ENCODE measurements around the gene ARHGEF1. TPM values are rescaled to one million over a fixed set of nuclear protein-coding genes. Genes with fewer than 3 reads are reported as not detected.
"Not testable (repeated sequence)": the region's sequence is repeated elsewhere in the genome, so short reads cannot be mapped to it uniquely, and the experiment has no call there.

ARHGEF1 gene
- total RNA-seq, 1 experiment from 2014 or later = 142 TPM

- no peak overlapping the region for H3K4me3 ChIP-seq
- H3K27me3 ChIP-seq = peaks cover 22% of the 10 kb centered on the region
- H3K36me3 ChIP-seq = peaks cover 27% of the 10 kb centered on the region
- DNase-seq = no peak
- H3K9me3 ChIP-seq = no peaks in the 10 kb centered on the region
Measured at GRCh38 chr19:41907994-41908615, 25.1 kb downstream of the ARHGEF1 start.

GRCh38 chr19:41908724-41909464 is 25.9 kb downstream of the ARHGEF1 start:
- H3K36me3 ChIP-seq = peaks cover 19% of the 10 kb centered on the region
- no peaks in the 10 kb centered on the region for H3K9me3 ChIP-seq
- H3K4me3 ChIP-seq = no peak overlapping the region
- H3K27me3 ChIP-seq = peaks cover 29% of the 10 kb centered on the region
- DNase-seq = no peak

GRCh38 chr19:41909706-41910105 is 26.7 kb downstream of the ARHGEF1 start:
- Histone ChIP-seq H3K36me3 (peaks cover 11% of the 10 kb centered on the region), H3K4me3 (no peak overlapping the region), H3K9me3 (no peaks in the 10 kb centered on the region), H3K27me3 (peaks cover 33% of the 10 kb centered on the region)
- peak; percentile 23 for DNase-seq

- Histone ChIP-seq H3K36me3 (peaks cover 10% of the 10 kb centered on the region), H3K4me3 (no peak overlapping the region), H3K27me3 (peaks cover 37% of the 10 kb centered on the region), H3K9me3 (no peaks in the 10 kb centered on the region)
- no peak for DNase-seq
Measured at GRCh38 chr19:41910240-41910991, 27.4 kb downstream of the ARHGEF1 start.

- H3K27me3 ChIP-seq = peaks cover 43% of the 10 kb centered on the region
- H3K36me3 ChIP-seq = peaks cover 6% of the 10 kb centered on the region
- DNase-seq = no peak
- H3K4me3 ChIP-seq = no peak overlapping the region
- H3K9me3 ChIP-seq = no peaks in the 10 kb centered on the region
Measured at GRCh38 chr19:41910992-41911888, 28.3 kb downstream of the ARHGEF1 start.

- H3K36me3 ChIP-seq = peaks cover under 1% of the 10 kb centered on the region; the same call in 1 of the 2 replicates
- peaks cover 50% of the 10 kb centered on the region for H3K27me3 ChIP-seq
- no peak overlapping the region for H3K4me3 ChIP-seq
- no peak for DNase-seq
- no peaks in the 10 kb centered on the region for H3K9me3 ChIP-seq
Measured at GRCh38 chr19:41911889-41912731, 29.1 kb downstream of the ARHGEF1 start.

GRCh38 chr19:41912899-41913537 is 30.0 kb downstream of the ARHGEF1 start:
- H3K27me3 ChIP-seq = peaks cover 55% of the 10 kb centered on the region
- no peak for DNase-seq

GRCh38 chr19:41913538-41914423 is 30.8 kb downstream of the ARHGEF1 start:
- Histone ChIP-seq H3K9me3 (no peaks in the 10 kb centered on the region; the same call in 1 of the 2 replicates), H3K4me3 (no peak overlapping the region), H3K36me3 (no peaks in the 10 kb centered on the region), H3K27me3 (peaks cover 55% of the 10 kb centered on the region)
- no peak for DNase-seq

More at GRCh38 chr19:41912899-41913537, 30.0 kb downstream of the ARHGEF1 start:
- no peaks in the 10 kb centered on the region for H3K36me3 ChIP-seq
- H3K9me3 ChIP-seq = no peaks in the 10 kb centered on the region
- H3K4me3 ChIP-seq = no peak overlapping the region

GRCh38 chr19:41914424-41914834 is 31.4 kb downstream of the ARHGEF1 start:
- DNase-seq, H3K4me3 ChIP-seq, H3K9me3 ChIP-seq, H3K36me3 ChIP-seq: not testable (repeated sequence)
- H3K27me3 ChIP-seq = peaks cover 55% of the 10 kb centered on the region

- Histone ChIP-seq H3K9me3 (peaks cover 2% of the 10 kb centered on the region), H3K36me3 (no peaks in the 10 kb centered on the region), H3K4me3 (no peak overlapping the region), H3K27me3 (peaks cover 55% of the 10 kb centered on the region)
- no peak for DNase-seq
Measured at GRCh38 chr19:41915021-41915775, 32.2 kb downstream of the ARHGEF1 start.

- no peak overlapping the region for H3K4me3 ChIP-seq
- DNase-seq = no peak
- peaks cover 2% of the 10 kb centered on the region for H3K9me3 ChIP-seq
- no peaks in the 10 kb centered on the region for H3K36me3 ChIP-seq
- peaks cover 53% of the 10 kb centered on the region for H3K27me3 ChIP-seq
Measured at GRCh38 chr19:41915776-41916414, 32.9 kb downstream of the ARHGEF1 start.

GRCh38 chr19:41917676-41918075 is 34.7 kb downstream of the ARHGEF1 start:
- DNase-seq = no peak
- H3K27me3 ChIP-seq = peaks cover 42% of the 10 kb centered on the region
- H3K36me3 ChIP-seq = no peaks in the 10 kb centered on the region
- H3K9me3 ChIP-seq = peaks cover 2% of the 10 kb centered on the region
- H3K4me3 ChIP-seq = no peak overlapping the region

GRCh38 chr19:41918095-41918494 is 35.1 kb downstream of the ARHGEF1 start:
- peaks cover 43% of the 10 kb centered on the region for H3K27me3 ChIP-seq
- no peak for DNase-seq
- peaks cover 2% of the 10 kb centered on the region for H3K9me3 ChIP-seq
- no peak overlapping the region for H3K4me3 ChIP-seq
- H3K36me3 ChIP-seq = no peaks in the 10 kb centered on the region

All from MG63 (cell line).